Neutrophil (primary cell): ENCODE results near the gene RPL23.

Source experiments
- H3K27ac ChIP-seq: fragments of 200-600 bp; sonication (generic); 2 replicates; pipeline ENCODE4 v1.5.1; 2016; ENCODE audit warnings: mild to moderate bottlenecking, moderate library complexity
- H3K27me3 ChIP-seq: fragments of 200-600 bp; sonication (generic); 2 replicates; pipeline ENCODE4 v1.6.0; 2016; ENCODE audit warnings: mild to moderate bottlenecking
- H3K36me3 ChIP-seq: fragments of 200-600 bp; sonication (generic); 2 replicates; pipeline ENCODE4 v1.5.1; 2017
- H3K4me1 ChIP-seq, 2 experiments: fragments of 200-600 bp in 1 of 2; sonication (generic) in 1 of 2; 1 replicate in 1 of 2; 2 replicates in 1 of 2; pipeline versions ENCODE4 v1.5.1 to v1.6.1; 2013 to 2016; ENCODE audit warnings: low read depth in 1 of 2, low read length in 1 of 2, mild to moderate bottlenecking in 1 of 2, moderate library complexity in 1 of 2; ENCODE audit not compliant: control insufficient read depth in 1 of 2, insufficient read depth in 1 of 2
- H3K4me3 ChIP-seq, 2 experiments: fragments of 200-600 bp in 1 of 2; sonication (generic) in 1 of 2; 1 replicate in 1 of 2; 2 replicates in 1 of 2; pipeline ENCODE4 v1.5.1; 2013 to 2016; ENCODE audit warnings: low read depth in 1 of 2, low read length in 1 of 2, mild to moderate bottlenecking in 1 of 2, moderate library complexity in 1 of 2
- H3K9me3 ChIP-seq: fragments of 200-600 bp; sonication (generic); 2 replicates; pipeline ENCODE4 v1.5.1; 2016
- CTCF ChIP-seq: fragments of 200-600 bp; sonication (generic); IDR thresholded peaks from 2 replicates; pipeline ENCODE4 v1.5.1; 2016; ENCODE audit warnings: antibody characterized with exemption

Gene RPL23

GRCh38 chr17:38875477-38876075 lies 22.1 kb upstream of the RPL23 start:
- H3K36me3 ChIP-seq: peaks cover 46% of the 10 kb centered on the region

GRCh38 chr17:38874505-38875400 lies 21.2 kb upstream of the RPL23 start:
- no peak for TF ChIP-seq CTCF
- no peaks in the 10 kb centered on the region for H3K9me3 ChIP-seq
- H3K4me1 ChIP-seq: peaks cover 70 to 78% of the 10 kb centered on the region in 2 experiments
- H3K36me3 ChIP-seq: peaks cover 37% of the 10 kb centered on the region
- peak overlapping the region; percentile 99 for H3K27ac ChIP-seq
- no peak overlapping the region for H3K4me3 ChIP-seq
- H3K27me3 ChIP-seq: no peaks in the 10 kb centered on the region

More at GRCh38 chr17:38875477-38876075, 22.1 kb upstream of the RPL23 start:
- no peak for TF ChIP-seq CTCF
- no peaks in the 10 kb centered on the region for H3K9me3 ChIP-seq
- H3K4me1 ChIP-seq: peaks cover 78 to 87% of the 10 kb centered on the region in 2 experiments
- H3K27me3 ChIP-seq: no peaks in the 10 kb centered on the region
- H3K27ac ChIP-seq: peak overlapping the region; percentile 99
- no peak overlapping the region for H3K4me3 ChIP-seq

- Histone ChIP-seq H3K4me1 (peaks cover 72 to 76% of the 10 kb centered on the region in 2 experiments), H3K4me3 (peak overlapping the region in 1 of 2 experiments; percentile 80), H3K36me3 (peaks cover 28% of the 10 kb centered on the region), H3K27me3 (no peaks in the 10 kb centered on the region), H3K9me3 (no peaks in the 10 kb centered on the region), H3K27ac (peak overlapping the region; percentile 99)
- TF ChIP-seq CTCF: no peak
Observed at GRCh38 chr17:38873640-38874380, 20.3 kb upstream of the RPL23 start.

GRCh38 chr17:38872671-38873385 lies 19.3 kb upstream of the RPL23 start:
- TF ChIP-seq CTCF: no peak
- H3K27ac ChIP-seq: peak overlapping the region; percentile 99

GRCh38 chr17:38872027-38872511 lies 18.5 kb upstream of the RPL23 start:
- Histone ChIP-seq H3K27ac (peak overlapping the region; percentile 99), H3K9me3 (no peaks in the 10 kb centered on the region), H3K27me3 (no peaks in the 10 kb centered on the region), H3K4me1 (peaks cover 75 to 76% of the 10 kb centered on the region in 2 experiments), H3K36me3 (peaks cover 14% of the 10 kb centered on the region), H3K4me3 (peak overlapping the region; percentile 80 to 99)
- no peak for TF ChIP-seq CTCF

More at GRCh38 chr17:38872671-38873385, 19.3 kb upstream of the RPL23 start:
- Histone ChIP-seq H3K4me1 (peaks cover 77% of the 10 kb centered on the region in 2 experiments), H3K4me3 (peak overlapping the region; percentile 80 to 99), H3K9me3 (no peaks in the 10 kb centered on the region), H3K36me3 (peaks cover 18% of the 10 kb centered on the region), H3K27me3 (no peaks in the 10 kb centered on the region)
